Esophagus muscularis mucosa (tissue), 3 donors: ENCODE results near the gene MACROD2.

Experiments
- CTCF ChIP-seq, 3 experiments: fragments of 200-600 bp in 2 of 3; fragments of 450-650 bp in 1 of 3; sonication (generic) in 2 of 3; IDR thresholded peaks; one replicate each; pipeline ENCODE4 v1.5.1; 2017 to 2019; ENCODE audit warnings: antibody characterized with exemption in 3 of 3, mild to moderate bottlenecking in 2 of 3, moderate library complexity in 1 of 3
- POLR2AphosphoS5 ChIP-seq, 2 donors: sonication (generic); formaldehyde crosslinking; IDR thresholded peaks; one replicate each; pipeline ENCODE4 v1.6.1; 2017; ENCODE audit warnings: antibody characterized with exemption in 2 of 2

- TF ChIP-seq POLR2AphosphoS5 (IDR thresholded peaks at IDR 0.05) = no peak
- no peak for TF ChIP-seq CTCF (IDR thresholded peaks at IDR 0.05)
Observed at GRCh38 chr20:14992153-14992552, 996.8 kb downstream of the MACROD2 start.
